Suprapubic skin (tissue), 4 donors: ENCODE results near the gene QRFPR.
A peak's percentile ranks its signal among the peaks of the same experiment; 100 is the strongest.

ENCODE experiments used
- CTCF ChIP-seq, 2 donors: fragments of 200-600 bp in 1 of 2; fragments of 450-650 bp in 1 of 2; sonication (generic) in 1 of 2; IDR thresholded peaks; one replicate each; pipeline ENCODE4 v1.5.1; 2016 to 2019; ENCODE audit warnings: antibody characterized with exemption in 2 of 2, mild to moderate bottlenecking in 1 of 2, moderate library complexity in 1 of 2
- EP300 ChIP-seq: sonication (generic); formaldehyde crosslinking; IDR thresholded peaks from one replicate; pipeline ENCODE4 v1.6.1; 2017; ENCODE audit warnings: antibody characterized with exemption
- POLR2A ChIP-seq, 2 donors: fragments of 450-650 bp; IDR thresholded peaks; one replicate each; pipeline ENCODE4 v1.6.1; 2017; ENCODE audit warnings: antibody characterized with exemption in 2 of 2, mild to moderate bottlenecking in 2 of 2, moderate library complexity in 2 of 2
- POLR2AphosphoS5 ChIP-seq, 3 donors: sonication (generic); formaldehyde crosslinking; IDR thresholded peaks; one replicate each; pipeline ENCODE4 v1.6.1; 2017; ENCODE audit warnings: antibody characterized with exemption in 3 of 3

- TF ChIP-seq POLR2AphosphoS5 (IDR thresholded peaks at IDR 0.05) (no peak), POLR2A (IDR thresholded peaks at IDR 0.05) (no peak), CTCF (IDR thresholded peaks at IDR 0.05) (peak in 1 of 2 donors; percentile 37), EP300 (no peak)
These were observed 10.0 kb downstream of the QRFPR start for GRCh38 chr4:121370729-121371325.
